HCT116 (cell line): Measurements from ENCODE around the gene PHF20. TPM values are rescaled to one million over a fixed set of nuclear protein-coding genes. Genes with fewer than 3 reads are reported as not detected.

Experiments
- ATAC-seq: fragments of 200-7000 bp; cut with Tn5 transposase; 2 replicates; pipeline ENCODE4 v1.9.1; 2020; ENCODE audit warnings: mild to moderate bottlenecking, moderate library complexity
- BruUV-seq: library from RNA; stranded (reverse); fragments of 400-500 nt; replicated peaks from 2 replicates; lab custom pipeline; 2021; lab: Mats Ljungman, UMichigan
- CTCF ChIA-PET: fragments of 300-600 bp; sonication (Branson Sonifier 250); formaldehyde crosslinking; loops from one replicate; lab custom pipeline; 2021; ENCODE audit warnings: antibody characterized with exemption; lab: Charles Lee
- POLR2A ChIA-PET: fragments of 300-600, 350-600 bp; sonication (Branson Sonifier 250); formaldehyde crosslinking; loops from one replicate; lab custom pipeline; 2021; ENCODE audit warnings: antibody characterized with exemption; lab: Charles Lee
- RAD21 ChIA-PET, 2 experiments: fragments of 300-600 bp; sonication (Branson Sonifier 250); formaldehyde crosslinking; loops; one replicate each; lab custom pipeline; 2023; ENCODE audit warnings: low total read pairs in 2 of 2; ENCODE audit not compliant: uncharacterized antibody in 2 of 2, unreplicated experiment in 2 of 2, low non-redundant PET in 1 of 2; lab: Charles Lee
- DNase-seq: peaks from one replicate; pipeline ENCODE4 v3.0.0-alpha.2; 2010; ENCODE audit warnings: low read depth, low spot score
- H2AFZ ChIP-seq: fragments of 200-600 bp; shearing (Covaris generic), sonication (generic); 2 replicates; pipeline ENCODE4 v1.6.1; 2017; ENCODE audit warnings: low read depth, mixed run types, mixed read lengths, antibody characterized with exemption, low read length; ENCODE audit not compliant: poor library complexity, severe bottlenecking
- H3K27ac ChIP-seq: 2 replicates; pipeline ENCODE4 v1.5.1; 2012; ENCODE audit warnings: low read depth, low read length
- H3K27me3 ChIP-seq: fragments of 200-600 bp; sonication (generic); 2 replicates; pipeline ENCODE4 v1.6.1; 2016; ENCODE audit warnings: mixed run types, low read length, mixed read lengths; ENCODE audit not compliant: insufficient read depth
- H3K36me3 ChIP-seq, 2 experiments: fragments of 200-500 bp in 1 of 2; fragments of 200-600 bp in 1 of 2; sonication (Bioruptor generic) in 1 of 2; sonication (generic) in 1 of 2; 2 replicates each; pipeline versions ENCODE4 v1.5.1 to v1.6.1; 2014 to 2016; ENCODE audit warnings: low read length in 2 of 2, inconsistent platforms in 1 of 2, mixed read lengths in 1 of 2, mixed run types in 1 of 2; ENCODE audit not compliant: insufficient read depth in 2 of 2, control insufficient read depth in 1 of 2
- H3K4me1 ChIP-seq, 2 experiments: fragments of 200-600 bp in 1 of 2; sonication (generic) in 1 of 2; 2 replicates each; pipeline versions ENCODE4 v1.5.1 to v1.6.1; 2012 to 2017; ENCODE audit warnings: low read length in 2 of 2, inconsistent platforms in 1 of 2, mild to moderate bottlenecking in 1 of 2, mixed read lengths in 1 of 2, mixed run types in 1 of 2, moderate library complexity in 1 of 2; ENCODE audit not compliant: insufficient read depth in 2 of 2, control insufficient read depth in 1 of 2
- H3K4me2 ChIP-seq: fragments of 200-600 bp; sonication (generic); 2 replicates; pipeline ENCODE4 v1.6.1; 2017; ENCODE audit warnings: mixed run types, low read length, mixed read lengths
- H3K4me3 ChIP-seq, 2 experiments: fragments of 200-600 bp in 1 of 2; sonication (generic) in 1 of 2; replicated peaks in 1 of 2; 2 replicates each; pipeline ENCODE4 v1.5.1; 2011 to 2016; ENCODE audit warnings: low read length in 2 of 2, control low read depth in 1 of 2, low read depth in 1 of 2, mild to moderate bottlenecking in 1 of 2, mixed read lengths in 1 of 2, mixed run types in 1 of 2
- H3K79me2 ChIP-seq: fragments of 200-600 bp; sonication (generic); 2 replicates; pipeline ENCODE4 v1.6.1; 2017; ENCODE audit warnings: mild to moderate bottlenecking, mixed run types, low read length, moderate library complexity, mixed read lengths; ENCODE audit not compliant: insufficient read depth
- H3K9ac ChIP-seq: fragments of 200-600 bp; sonication (generic); 2 replicates; pipeline ENCODE4 v1.6.1; 2016; ENCODE audit warnings: low read length, mixed read lengths
- H3K9me2 ChIP-seq: fragments of 200-600 bp; sonication (generic), shearing (Covaris generic); 2 replicates; pipeline ENCODE4 v1.6.1; 2017; ENCODE audit warnings: mixed run types, mild to moderate bottlenecking, moderate library complexity; ENCODE audit not compliant: insufficient read depth
- H3K9me3 ChIP-seq, 2 experiments: fragments of 200-500 bp in 1 of 2; fragments of 200-600 bp in 1 of 2; sonication (Bioruptor generic) in 1 of 2; sonication (generic) in 1 of 2; 2 replicates each; pipeline ENCODE4 v1.6.1; 2014 to 2017; ENCODE audit warnings: low read length in 2 of 2, mixed read lengths in 2 of 2, inconsistent platforms in 1 of 2, low read depth in 1 of 2, mild to moderate bottlenecking in 1 of 2, mixed run types in 1 of 2, moderate library complexity in 1 of 2; ENCODE audit not compliant: control insufficient read depth in 1 of 2, insufficient read depth in 1 of 2
- H4K20me1 ChIP-seq: fragments of 200-600 bp; sonication (generic), shearing (Covaris generic); 2 replicates; pipeline ENCODE4 v1.6.1; 2017; ENCODE audit warnings: mixed run types, mild to moderate bottlenecking, moderate library complexity; ENCODE audit not compliant: insufficient read depth
- CTCF ChIP-seq, 3 experiments: fragments of 200-600 bp in 1 of 3; sonication (generic) in 1 of 3; IDR thresholded peaks in 2 of 3; conservative IDR thresholded peaks in 1 of 3; 2 replicates each; pipeline ENCODE4 v1.5.1; 2012 to 2017; ENCODE audit warnings: low read depth in 2 of 3, low read length in 2 of 3, antibody characterized with exemption in 1 of 3, borderline replicate concordance in 1 of 3, control low read depth in 1 of 3, mild to moderate bottlenecking in 1 of 3, mixed read lengths in 1 of 3, mixed run types in 1 of 3, moderate library complexity in 1 of 3; ENCODE audit not compliant: insufficient read depth in 1 of 3
- MAX ChIP-seq: IDR thresholded peaks from 2 replicates; pipeline ENCODE4 v1.6.1; 2012
- POLR2AphosphoS5 ChIP-seq: IDR thresholded peaks from 2 replicates; pipeline ENCODE4 v1.6.1; 2011; ENCODE audit warnings: mild to moderate bottlenecking, low read depth, low read length, moderate library complexity
- RAD21 ChIP-seq: IDR thresholded peaks from 2 replicates; pipeline ENCODE4 v1.6.1; 2012; ENCODE audit warnings: low read depth, mild to moderate bottlenecking
- ZFX ChIP-seq: fragments of 450-650 bp; IDR thresholded peaks from 2 replicates; pipeline ENCODE4 v1.6.1; 2017
- ZNF274 ChIP-seq: fragments of 200-500 bp; sonication (Bioruptor generic); IDR thresholded peaks from 2 replicates; pipeline ENCODE4 v1.6.1; 2014; ENCODE audit warnings: mild to moderate bottlenecking, low read depth, low read length, inconsistent platforms
- intact Hi-C: fragments of 100-400 bp; cut with micrococcal nuclease; formaldehyde crosslinking; loops from 2 replicates; pipeline ENCODE4 v1.10.0; 2022
- total RNA-seq: library from RNA; stranded (reverse); gene quantifications from one replicate; pipeline ENCODE4 v1.2.1, GENCODE V29; 2021; ENCODE audit not compliant: unreplicated experiment
- TF ChIP-seq, protein P1 (sequence below): IDR thresholded peaks from 2 replicates; pipeline ENCODE4 v1.6.1; 2012; ENCODE audit warnings: low read depth

The PHF20 gene
- total RNA-seq, 1 experiment from 2014 or later = 40.8 TPM

DNA sequence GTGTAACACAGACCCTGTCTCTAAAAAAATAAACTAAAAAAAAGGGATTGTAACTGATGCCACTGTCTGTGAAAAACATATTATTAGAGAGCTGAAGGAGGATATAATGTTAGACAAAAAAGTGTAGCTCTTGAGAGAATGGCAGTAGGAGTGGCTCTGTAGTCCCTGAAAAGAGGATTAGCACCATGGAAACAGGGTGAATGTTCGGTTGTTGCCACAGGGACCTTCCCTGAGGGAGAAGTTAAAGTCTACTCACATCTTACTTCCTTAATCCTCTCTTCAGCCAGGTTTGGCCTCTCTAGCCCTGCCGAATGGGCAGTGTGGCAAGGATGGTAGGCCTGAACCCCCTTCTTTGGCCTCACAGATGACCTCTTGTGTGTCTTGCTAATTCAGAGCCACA lies 170.4 kb downstream of the PHF20 start:
- no peak overlapping the region for H3K27ac ChIP-seq
- RAD21 ChIA-PET = no interaction called here
- H3K4me2 ChIP-seq = no peak overlapping the region
- H3K27me3 ChIP-seq = no peaks in the 10 kb centered on the region
- no peak overlapping the region for H2AFZ ChIP-seq
- no peak overlapping the region for H3K9ac ChIP-seq
- no peak for TF ChIP-seq ZFX
- TF ChIP-seq, all 23 proteins: peak for 0
- Histone ChIP-seq H3K9me2 (no peaks in the 10 kb centered on the region), H3K4me3 (no peak overlapping the region), H3K9me3 (no peaks in the 10 kb centered on the region), H3K36me3 (peaks cover 0 to 3% of the 10 kb centered on the region in 2 experiments; a peak in 1 of 4 replicates), H3K79me2 (no peaks in the 10 kb centered on the region), H3K4me1 (no peaks in the 10 kb centered on the region), H4K20me1 (no peaks in the 10 kb centered on the region)
- no peak for ATAC-seq
- BruUV-seq = no TSS peak
- DNase-seq = no peak
- ChIA-PET CTCF (interaction anchor here (3.1 kb wide), 1 partner anchor 12 kb away, joined by 15 read pairs; the partner anchor contains the start of gene SCAND1), POLR2A (no interaction called here)
- intact Hi-C loops = no loop called here

DNA sequence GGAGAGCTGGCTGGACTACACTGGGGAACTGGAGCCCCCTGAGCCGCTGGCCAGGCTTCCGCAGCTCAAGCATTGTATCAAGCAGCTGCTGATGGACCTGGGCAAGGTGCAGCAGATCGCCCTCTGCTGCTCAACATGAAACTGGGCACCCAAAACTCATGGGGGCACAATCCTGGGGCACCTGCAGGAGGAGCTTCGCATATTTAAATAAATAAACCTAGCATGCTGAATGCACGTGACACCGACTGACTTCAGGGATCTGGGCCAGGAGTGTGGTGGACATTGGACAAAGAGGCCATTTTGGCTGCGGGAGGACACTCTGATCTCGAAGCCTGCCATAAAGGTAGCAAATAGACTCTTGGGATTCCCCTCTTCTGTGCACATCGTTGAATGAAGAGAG lies 175.7 kb downstream of the PHF20 start:
- Histone ChIP-seq H3K9me2 (no peaks in the 10 kb centered on the region), H3K27ac (no peak overlapping the region), H3K36me3 (no peaks in the 10 kb centered on the region), H3K4me3 (no peak overlapping the region), H3K9ac (no peak overlapping the region), H3K4me2 (no peak overlapping the region), H3K4me1 (peaks cover 4 to 5% of the 10 kb centered on the region in 2 experiments; a peak in 3 of 4 replicates), H3K79me2 (peaks cover 5% of the 10 kb centered on the region), H3K9me3 (no peaks in the 10 kb centered on the region), H4K20me1 (no peaks in the 10 kb centered on the region), H2AFZ (no peak overlapping the region), H3K27me3 (no peaks in the 10 kb centered on the region)
- TF ChIP-seq ZNF274 (no peak), CTCF (IDR thresholded peaks at IDR 0.05 in 2 of 3, conservative IDR thresholded peaks at IDR 0.05 in 1 of 3; ENCODE audit: borderline replicate concordance in 1 of 3, insufficient read depth in 1 of 3, low read depth in 2 of 3, low read length in 2 of 3) (peak; percentile 68 to 77 (median 73)), ZFX (no peak), POLR2AphosphoS5 (no peak), RAD21 (peak; percentile 61), MAX (peak; percentile 33; the same call in 1 of the 2 replicates)
- TF ChIP-seq, protein P1, sequence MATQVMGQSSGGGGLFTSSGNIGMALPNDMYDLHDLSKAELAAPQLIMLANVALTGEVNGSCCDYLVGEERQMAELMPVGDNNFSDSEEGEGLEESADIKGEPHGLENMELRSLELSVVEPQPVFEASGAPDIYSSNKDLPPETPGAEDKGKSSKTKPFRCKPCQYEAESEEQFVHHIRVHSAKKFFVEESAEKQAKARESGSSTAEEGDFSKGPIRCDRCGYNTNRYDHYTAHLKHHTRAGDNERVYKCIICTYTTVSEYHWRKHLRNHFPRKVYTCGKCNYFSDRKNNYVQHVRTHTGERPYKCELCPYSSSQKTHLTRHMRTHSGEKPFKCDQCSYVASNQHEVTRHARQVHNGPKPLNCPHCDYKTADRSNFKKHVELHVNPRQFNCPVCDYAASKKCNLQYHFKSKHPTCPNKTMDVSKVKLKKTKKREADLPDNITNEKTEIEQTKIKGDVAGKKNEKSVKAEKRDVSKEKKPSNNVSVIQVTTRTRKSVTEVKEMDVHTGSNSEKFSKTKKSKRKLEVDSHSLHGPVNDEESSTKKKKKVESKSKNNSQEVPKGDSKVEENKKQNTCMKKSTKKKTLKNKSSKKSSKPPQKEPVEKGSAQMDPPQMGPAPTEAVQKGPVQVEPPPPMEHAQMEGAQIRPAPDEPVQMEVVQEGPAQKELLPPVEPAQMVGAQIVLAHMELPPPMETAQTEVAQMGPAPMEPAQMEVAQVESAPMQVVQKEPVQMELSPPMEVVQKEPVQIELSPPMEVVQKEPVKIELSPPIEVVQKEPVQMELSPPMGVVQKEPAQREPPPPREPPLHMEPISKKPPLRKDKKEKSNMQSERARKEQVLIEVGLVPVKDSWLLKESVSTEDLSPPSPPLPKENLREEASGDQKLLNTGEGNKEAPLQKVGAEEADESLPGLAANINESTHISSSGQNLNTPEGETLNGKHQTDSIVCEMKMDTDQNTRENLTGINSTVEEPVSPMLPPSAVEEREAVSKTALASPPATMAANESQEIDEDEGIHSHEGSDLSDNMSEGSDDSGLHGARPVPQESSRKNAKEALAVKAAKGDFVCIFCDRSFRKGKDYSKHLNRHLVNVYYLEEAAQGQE = no peak
- intact Hi-C loops = no loop called here
- ATAC-seq (peak; percentile 93), DNase-seq (peak; percentile 42)
- POLR2A ChIA-PET = interaction anchor here (0.7 kb wide), 1 partner anchor 208 kb away, joined by 4 read pairs; no protein-coding TSS in a partner anchor
- CTCF ChIA-PET = interaction anchor here (0.6 to 2.5 kb wide), 13 partner anchors 10 to 435 kb away, joined by 3 to 9 read pairs (median 3); partner anchors contain the start of gene RBM39
- RAD21 ChIA-PET = interaction anchor here (0.6 to 0.7 kb wide), 4 partner anchors 15 to 468 kb away, joined by 3 read pairs; no protein-coding TSS in a partner anchor
- BruUV-seq = no TSS peak
